ENCODE measurements around the gene NUP42. TPM values are rescaled to one million over a fixed set of nuclear protein-coding genes. Genes with fewer than 3 reads are reported as not detected.

Gene NUP42
- total and polyA plus RNA-seq, 2 of the 13 experiments (the other 11 are each of a cell fraction or from before 2014, with no cell fraction given), result 32.0 to 51.5 TPM

- TF ChIP-seq, protein P1, sequence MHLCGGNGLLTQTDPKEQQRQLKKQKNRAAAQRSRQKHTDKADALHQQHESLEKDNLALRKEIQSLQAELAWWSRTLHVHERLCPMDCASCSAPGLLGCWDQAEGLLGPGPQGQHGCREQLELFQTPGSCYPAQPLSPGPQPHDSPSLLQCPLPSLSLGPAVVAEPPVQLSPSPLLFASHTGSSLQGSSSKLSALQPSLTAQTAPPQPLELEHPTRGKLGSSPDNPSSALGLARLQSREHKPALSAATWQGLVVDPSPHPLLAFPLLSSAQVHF (CRISPR knock-in tag; IDR thresholded peaks at IDR 0.05), result no peak
- TF ChIP-seq ZNF614 (CRISPR knock-in tag; IDR thresholded peaks at IDR 0.05; ENCODE audit: borderline replicate concordance) (peak; percentile 84; the same call in 1 of the 2 replicates), NCOA5 (CRISPR knock-in tag; IDR thresholded peaks at IDR 0.05) (no peak), ZNF12 (CRISPR knock-in tag; IDR thresholded peaks at IDR 0.05) (no peak), ZNF841 (CRISPR knock-in tag; IDR thresholded peaks at IDR 0.05; ENCODE audit: borderline replicate concordance) (no peak), RBM39 (IDR thresholded peaks at IDR 0.05; ENCODE audit: low read depth, low read length, poor library complexity, severe bottlenecking) (peak; percentile 83), ZNF333 (CRISPR knock-in tag; IDR thresholded peaks at IDR 0.05; ENCODE audit: borderline replicate concordance) (no peak; the same call in 1 of the 2 replicates), TFE3 (CRISPR knock-in tag; IDR thresholded peaks at IDR 0.05) (no peak; the same call in 1 of the 2 replicates), GMEB2 (CRISPR knock-in tag; IDR thresholded peaks at IDR 0.05; ENCODE audit: low read depth) (peak; percentile 79), ZNF749 (CRISPR knock-in tag; IDR thresholded peaks at IDR 0.05; ENCODE audit: borderline replicate concordance) (no peak; the same call in 1 of the 2 replicates), NR2C2 (CRISPR knock-in tag; IDR thresholded peaks at IDR 0.05; ENCODE audit: borderline replicate concordance) (peak; percentile 97), KDM5B (CRISPR knock-in tag; IDR thresholded peaks at IDR 0.05; ENCODE audit: borderline replicate concordance) (peak; percentile 78; the same call in 1 of the 2 replicates), KLF15 (CRISPR knock-in tag; IDR thresholded peaks at IDR 0.05; ENCODE audit: borderline replicate concordance) (no peak; the same call in 1 of the 2 replicates), POLR2A (IDR thresholded peaks at IDR 0.05; ENCODE audit: insufficient read depth in 1 of 2, low read depth in 2 of 2, low read length in 2 of 2) (peak; percentile 90 to 94), ZNF616 (CRISPR knock-in tag; IDR thresholded peaks at IDR 0.05; ENCODE audit: low read depth) (no peak), SALL1 (CRISPR knock-in tag; IDR thresholded peaks at IDR 0.05) (peak; percentile 92), ZNF101 (CRISPR knock-in tag; IDR thresholded peaks at IDR 0.05; ENCODE audit: borderline replicate concordance, low read depth) (no peak)
- TF ChIP-seq, protein P2, sequence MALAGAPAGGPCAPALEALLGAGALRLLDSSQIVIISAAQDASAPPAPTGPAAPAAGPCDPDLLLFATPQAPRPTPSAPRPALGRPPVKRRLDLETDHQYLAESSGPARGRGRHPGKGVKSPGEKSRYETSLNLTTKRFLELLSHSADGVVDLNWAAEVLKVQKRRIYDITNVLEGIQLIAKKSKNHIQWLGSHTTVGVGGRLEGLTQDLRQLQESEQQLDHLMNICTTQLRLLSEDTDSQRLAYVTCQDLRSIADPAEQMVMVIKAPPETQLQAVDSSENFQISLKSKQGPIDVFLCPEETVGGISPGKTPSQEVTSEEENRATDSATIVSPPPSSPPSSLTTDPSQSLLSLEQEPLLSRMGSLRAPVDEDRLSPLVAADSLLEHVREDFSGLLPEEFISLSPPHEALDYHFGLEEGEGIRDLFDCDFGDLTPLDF (CRISPR knock-in tag; IDR thresholded peaks at IDR 0.05), result peak; percentile 74; the same call in 1 of the 2 replicates
- TF ChIP-seq, protein P3, sequence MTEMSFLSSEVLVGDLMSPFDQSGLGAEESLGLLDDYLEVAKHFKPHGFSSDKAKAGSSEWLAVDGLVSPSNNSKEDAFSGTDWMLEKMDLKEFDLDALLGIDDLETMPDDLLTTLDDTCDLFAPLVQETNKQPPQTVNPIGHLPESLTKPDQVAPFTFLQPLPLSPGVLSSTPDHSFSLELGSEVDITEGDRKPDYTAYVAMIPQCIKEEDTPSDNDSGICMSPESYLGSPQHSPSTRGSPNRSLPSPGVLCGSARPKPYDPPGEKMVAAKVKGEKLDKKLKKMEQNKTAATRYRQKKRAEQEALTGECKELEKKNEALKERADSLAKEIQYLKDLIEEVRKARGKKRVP (CRISPR knock-in tag; IDR thresholded peaks at IDR 0.05), result peak in 1 of 2 experiments; percentile 63; a peak in 1 of 4 replicates
- TF ChIP-seq, protein P4, sequence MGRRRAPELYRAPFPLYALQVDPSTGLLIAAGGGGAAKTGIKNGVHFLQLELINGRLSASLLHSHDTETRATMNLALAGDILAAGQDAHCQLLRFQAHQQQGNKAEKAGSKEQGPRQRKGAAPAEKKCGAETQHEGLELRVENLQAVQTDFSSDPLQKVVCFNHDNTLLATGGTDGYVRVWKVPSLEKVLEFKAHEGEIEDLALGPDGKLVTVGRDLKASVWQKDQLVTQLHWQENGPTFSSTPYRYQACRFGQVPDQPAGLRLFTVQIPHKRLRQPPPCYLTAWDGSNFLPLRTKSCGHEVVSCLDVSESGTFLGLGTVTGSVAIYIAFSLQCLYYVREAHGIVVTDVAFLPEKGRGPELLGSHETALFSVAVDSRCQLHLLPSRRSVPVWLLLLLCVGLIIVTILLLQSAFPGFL (CRISPR knock-in tag; IDR thresholded peaks at IDR 0.05), result no peak
Measured at GRCh38 chr7:23181684-23182553, at the start of gene NUP42 (continued).

All from HepG2 (cell line).